A375 (cell line): ENCODE measurements around the gene PGM2. TPM values are rescaled to one million over a fixed set of nuclear protein-coding genes. Genes with fewer than 3 reads are reported as not detected.

Source experiments
- total RNA-seq: library from RNA; depleted of rRNA; stranded (reverse); fragments of >200 nt; shearing (Covaris generic); gene quantifications from 2 replicates; pipeline ENCODE4 v1.2.3, GENCODE V29; 2014; rRNA removed

Gene PGM2
- 38.7 and 44.4 TPM in 2 replicates for total RNA-seq

GRCh38 chr4:37826295-37827029 lies at the start of gene PGM2:
Gene PGM2, plus strand, starts transcription at chr4:37826686. Its CDS starts 47 bp downstream, at chr4:37826733.

DNA sequence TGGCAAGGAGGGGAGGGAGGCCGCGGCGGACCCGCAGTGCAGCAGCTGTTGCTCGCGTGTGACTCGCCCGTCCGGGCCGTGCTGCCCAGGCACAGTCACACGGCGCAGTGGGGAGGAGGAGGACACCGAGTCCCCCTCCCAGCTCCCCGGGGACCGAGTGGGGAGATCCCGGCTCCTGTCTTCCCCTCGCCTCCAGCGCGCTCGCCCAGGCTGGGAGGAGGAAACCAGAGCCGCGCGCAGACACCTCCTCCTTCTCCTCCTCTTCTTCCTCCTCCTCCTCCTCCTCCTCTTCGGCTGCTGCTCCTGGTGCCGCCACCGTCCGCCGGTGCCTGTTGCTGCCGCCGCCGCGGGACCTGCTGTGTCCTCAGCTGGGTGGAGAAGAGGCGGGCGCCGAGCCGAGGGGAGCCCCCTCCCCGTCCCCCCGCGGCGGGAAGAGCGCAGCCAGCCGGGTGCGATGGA lies 64.3 kb downstream of the PGM2 start, which contains the start of gene TBC1D1:
Gene TBC1D1 (plus strand): TSS at position 284 of the 459 bp plus-strand sequence. CDS start 11,012 bp downstream, outside the sequence.

Other genes starting within 250 kb of the PGM2 start
- 118 and 119 TPM in 2 replicates for gene RELL1, start 140.3 kb upstream of the PGM2 start, total RNA-seq
- gene TBC1D1, start 64.4 kb downstream of the PGM2 start, total RNA-seq = 69.8 and 78.0 TPM in 2 replicates
- gene PTTG2, start 133.7 kb downstream of the PGM2 start, total RNA-seq = not detected in 2 replicates